Heart left ventricle (tissue), 16 donors: ENCODE data around the gene CACNA1C. TPM values are rescaled to one million over a fixed set of nuclear protein-coding genes. Genes with fewer than 3 reads are reported as not detected.
A peak's percentile ranks its signal among the peaks of the same experiment; 100 is the strongest.

ENCODE experiments used
- ATAC-seq, 4 donors: fragments of 200-7000 bp; cut with Tn5 transposase; one replicate each; pipeline ENCODE4 v1.9.1; 2020 to 2022; ENCODE audit warnings: moderate library complexity in 4 of 4, mild to moderate bottlenecking in 3 of 4, moderate number of reproducible peaks in 1 of 4
- DNase-seq, 5 donors: peaks; one replicate each; pipeline ENCODE4 v3.0.0-alpha.2; 2020
- H3K27ac ChIP-seq, 12 donors: fragments of 200-600 bp; sonication (generic) in 4 of 12; one replicate each; pipeline versions ENCODE4 v1.5.0 to v1.8.0; 2016 to 2022; ENCODE audit warnings: mild to moderate bottlenecking in 2 of 12
- H3K27me3 ChIP-seq, 9 donors: fragments of 200-600 bp; sonication (generic) in 2 of 9; one replicate each; pipeline versions ENCODE4 v1.5.1 to v1.8.0; 2016 to 2022; ENCODE audit warnings: mild to moderate bottlenecking in 3 of 9
- H3K36me3 ChIP-seq, 9 donors: fragments of 200-600 bp; sonication (generic) in 2 of 9; one replicate each; pipeline versions ENCODE4 v1.5.0 to v1.8.0; 2018 to 2022; ENCODE audit warnings: mild to moderate bottlenecking in 2 of 9
- H3K4me1 ChIP-seq, 12 donors: fragments of 200-600 bp; sonication (generic) in 4 of 12; one replicate each; pipeline versions ENCODE4 v1.5.0 to v1.8.0; 2016 to 2022; ENCODE audit warnings: mild to moderate bottlenecking in 3 of 12
- H3K4me3 ChIP-seq, 12 donors: fragments of 200-600 bp; sonication (generic) in 4 of 12; one replicate each; pipeline versions ENCODE4 v1.5.0 to v1.8.0; 2017 to 2022; ENCODE audit warnings: mild to moderate bottlenecking in 9 of 12, moderate library complexity in 4 of 12
- H3K9me3 ChIP-seq, 12 donors: fragments of 200-600 bp; sonication (generic) in 4 of 12; one replicate each; pipeline versions ENCODE4 v1.5.0 to v1.8.0; 2016 to 2022; ENCODE audit warnings: mild to moderate bottlenecking in 1 of 12
- POLR2A ChIP-seq, 2 donors: fragments of 450-650 bp; IDR thresholded peaks; one replicate each; pipeline ENCODE4 v1.6.1; 2017; ENCODE audit warnings: antibody characterized with exemption in 2 of 2, mild to moderate bottlenecking in 2 of 2, moderate library complexity in 2 of 2
- WGBS, 4 donors: extraction: QIAGEN DNeasy Blood & Tissue Kit in 2 of 4; methylation state at CpG; one replicate each; pipeline versions ENCODE4 v1.1.5 to v1.1.7; 2013 to 2018; 5-methylcytosine and 5-hydroxymethylcytosine counted together
- intact Hi-C, 10 donors: fragments of 100-400 bp; cut with DNase I; formaldehyde crosslinking; loops; one replicate each; pipeline versions ENCODE4 v1.11.1 to v1.14.2; 2022
- polyA plus RNA-seq, 2 donors: library from polyadenylated mRNA; stranded (reverse); fragments of 200-250 nt; gene quantifications; one replicate each; pipeline ENCODE4 v1.2.3, GENCODE V29; 2013
- total RNA-seq, 9 donors: library from RNA; depleted of rRNA in 2 of 9; stranded (reverse); fragments of >200 nt in 2 of 9; fragmentation: NEBNext Ultra II Directional in 3 of 9; extraction: Animal tissue kit (Norgen Biotek cat#: 25700) in 3 of 9; gene quantifications; one replicate each; pipeline versions ENCODE4 v1.1.0 to v1.2.4, GENCODE V29; 2016 to 2023
- TF ChIP-seq, protein P1 (sequence below), 12 donors: fragments of 200-600 bp; sonication (generic) in 4 of 12; IDR thresholded peaks; one replicate each; pipeline versions ENCODE4 v1.5.0 to v1.8.0; 2018 to 2022; ENCODE audit warnings: antibody characterized with exemption in 12 of 12, mild to moderate bottlenecking in 5 of 12
- donor health status: ischemic (EF 13 %, LVEDD 7.1; RV severe dilation, severe dysfunction).
- donor health status: healthy with polysubstance abuse.
- donor health status: DM: no; HTN: yes; CAD: no.
- donor health status: DM: no; HTN: no; CAD: no.
- donor health status: ischemic (EF 25% LVEDD 6.9; RV normal size, moderate dysfunction).
- donor health status: ischemic (EF 25% LVEDD 5.7; RV mildly dilated, moderate dysfunction).
- donor health status: healthy.
- donor health status: DM: yes; HTN: yes; CAD: no.
- donor health status: ischemic (EF 35%, LVEDD 5.7; RV mildly dilated, moderate dysfunction).
- donor health status: nonischemic (EF 11% LVEDD 7.7; RV severe dilation, severe dysfunction).
- donor health status: DM: yes; HTN: yes; CAD: no.
- donor health status: PGD.
- donor health status: ischemic (EF 29% LVEDD 5.4; RV normal size, mild dysfunction).
- donor health status: nonischemic (EF 23%, LVEDD 6.1; RV moderate dilation, normal function).

The CACNA1C gene
- total and polyA plus RNA-seq, 11 donors = 41.9 to 196 (median 164) TPM

- peaks cover 0 to 87% (median 36%) of the 10 kb centered on the region in 12 donors for H3K4me1 ChIP-seq
- H3K4me3 ChIP-seq = no peak overlapping the region
- H3K27me3 ChIP-seq = no peaks in the 10 kb centered on the region
- DNase-seq (no peak), ATAC-seq (no peak)
- intact Hi-C loops = no loop called here
- H3K9me3 ChIP-seq = no peaks in the 10 kb centered on the region
- no peak for TF ChIP-seq POLR2A (IDR thresholded peaks at IDR 0.05)
- TF ChIP-seq, protein P1, sequence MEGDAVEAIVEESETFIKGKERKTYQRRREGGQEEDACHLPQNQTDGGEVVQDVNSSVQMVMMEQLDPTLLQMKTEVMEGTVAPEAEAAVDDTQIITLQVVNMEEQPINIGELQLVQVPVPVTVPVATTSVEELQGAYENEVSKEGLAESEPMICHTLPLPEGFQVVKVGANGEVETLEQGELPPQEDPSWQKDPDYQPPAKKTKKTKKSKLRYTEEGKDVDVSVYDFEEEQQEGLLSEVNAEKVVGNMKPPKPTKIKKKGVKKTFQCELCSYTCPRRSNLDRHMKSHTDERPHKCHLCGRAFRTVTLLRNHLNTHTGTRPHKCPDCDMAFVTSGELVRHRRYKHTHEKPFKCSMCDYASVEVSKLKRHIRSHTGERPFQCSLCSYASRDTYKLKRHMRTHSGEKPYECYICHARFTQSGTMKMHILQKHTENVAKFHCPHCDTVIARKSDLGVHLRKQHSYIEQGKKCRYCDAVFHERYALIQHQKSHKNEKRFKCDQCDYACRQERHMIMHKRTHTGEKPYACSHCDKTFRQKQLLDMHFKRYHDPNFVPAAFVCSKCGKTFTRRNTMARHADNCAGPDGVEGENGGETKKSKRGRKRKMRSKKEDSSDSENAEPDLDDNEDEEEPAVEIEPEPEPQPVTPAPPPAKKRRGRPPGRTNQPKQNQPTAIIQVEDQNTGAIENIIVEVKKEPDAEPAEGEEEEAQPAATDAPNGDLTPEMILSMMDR (IDR thresholded peaks at IDR 0.05) = no peak
- H3K36me3 ChIP-seq = no peaks in the 10 kb centered on the region
- H3K27ac ChIP-seq = peak overlapping the region in 3 of 12 donors; percentile 17 to 47 (median 39)
Observed at GRCh38 chr12:2228535-2228934, 175.7 kb downstream of the CACNA1C start.

DNA sequence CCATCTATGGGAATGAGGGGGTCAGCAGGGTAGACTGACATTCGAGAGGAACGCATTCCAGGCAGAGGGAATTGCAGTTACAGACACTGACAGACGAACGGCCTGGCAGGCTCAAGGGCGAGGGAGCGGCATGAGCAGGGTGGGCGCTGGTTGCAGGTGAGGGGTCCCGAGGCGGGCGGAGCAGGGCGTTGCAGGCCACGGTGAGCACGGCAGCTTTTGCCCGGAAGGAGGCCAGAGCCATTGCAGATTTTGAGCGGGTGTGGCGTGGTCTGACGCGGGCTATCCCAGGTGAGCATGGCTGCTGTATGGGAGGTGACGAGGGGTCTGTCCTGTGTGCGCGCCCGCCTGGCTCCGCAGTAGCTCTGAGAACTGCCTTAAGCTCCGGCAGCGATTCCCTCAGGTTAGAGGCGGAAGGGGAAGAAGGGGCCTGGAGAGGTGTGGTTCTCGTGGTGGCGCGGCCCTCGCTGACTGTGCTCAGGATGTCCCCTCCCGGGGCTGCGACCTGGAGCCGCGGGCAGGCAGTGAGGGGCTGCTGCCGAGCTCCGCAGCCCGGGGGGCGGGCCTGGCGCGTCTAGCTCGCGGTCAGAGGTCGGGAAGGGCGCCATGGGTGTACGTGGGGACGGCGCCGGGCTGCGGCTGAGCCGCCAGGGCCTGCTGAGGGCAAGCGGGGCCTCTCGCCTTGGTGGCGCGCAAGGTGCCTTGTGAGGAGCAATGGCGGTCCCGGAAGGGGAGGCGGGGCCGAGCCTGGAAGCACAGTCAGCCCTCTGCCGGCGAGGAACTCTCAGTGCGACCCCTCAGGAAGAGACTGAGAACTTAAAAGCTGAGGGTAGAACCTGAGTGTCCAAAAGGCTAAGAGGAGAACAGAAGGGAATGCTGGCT, 177.1 kb downstream of the CACNA1C start:
- TF ChIP-seq, protein P1 (IDR thresholded peaks at IDR 0.05) = peak in 3 of 12 donors; percentile 9 to 18 (median 11)
- TF ChIP-seq POLR2A (IDR thresholded peaks at IDR 0.05) = no peak
- ATAC-seq = peak in 1 of 4 donors; percentile 38
- no peaks in the 10 kb centered on the region for H3K9me3 ChIP-seq
- peaks cover 0 to 88% (median 36%) of the 10 kb centered on the region in 12 donors for H3K4me1 ChIP-seq
- no peak for DNase-seq
- intact Hi-C loops = no loop called here
- no peaks in the 10 kb centered on the region for H3K27me3 ChIP-seq
- no peaks in the 10 kb centered on the region for H3K36me3 ChIP-seq
- WGBS, 4 donors = 66 to 74% (median 71%) methylated on average over 43 to 61 of the region's 61 CpGs
- peak overlapping the region in 4 of 12 donors; percentile 39 to 54 (median 48) for H3K27ac ChIP-seq
- peak overlapping the region in 3 of 12 donors; percentile 24 to 32 (median 26) for H3K4me3 ChIP-seq

- intact Hi-C loops = no loop called here
- peak overlapping the region in 2 of 12 donors; percentile 7 to 29 for H3K4me3 ChIP-seq
- peaks cover 0 to 86% (median 34%) of the 10 kb centered on the region in 12 donors for H3K4me1 ChIP-seq
- no peak for TF ChIP-seq POLR2A (IDR thresholded peaks at IDR 0.05)
- TF ChIP-seq, protein P1 (IDR thresholded peaks at IDR 0.05) = no peak
- WGBS, 4 donors = 75 to 84% (median 80%) methylated on average over 7 of the region's 7 CpGs
- no peaks in the 10 kb centered on the region for H3K27me3 ChIP-seq
- peak overlapping the region in 7 of 12 donors; percentile 18 to 50 (median 30) for H3K27ac ChIP-seq
- ATAC-seq = peak in 2 of 4 donors; percentile 15
- no peak for DNase-seq
- H3K9me3 ChIP-seq = no peaks in the 10 kb centered on the region
- no peaks in the 10 kb centered on the region for H3K36me3 ChIP-seq
Observed at GRCh38 chr12:2231011-2231595, 178.3 kb downstream of the CACNA1C start.

- H3K27me3 ChIP-seq = no peaks in the 10 kb centered on the region
- H3K27ac ChIP-seq = peak overlapping the region in 6 of 12 donors; percentile 4 to 50 (median 31)
Observed at GRCh38 chr12:2231956-2232355, 179.2 kb downstream of the CACNA1C start.

More at GRCh38 chr12:2231956-2232355, 179.2 kb downstream of the CACNA1C start:
- intact Hi-C loops = no loop called here
- 49 to 65% (median 61%) methylated on average over 3 of the region's 3 CpGs for WGBS, 4 donors
- H3K36me3 ChIP-seq = no peaks in the 10 kb centered on the region
- DNase-seq = no peak
- H3K4me1 ChIP-seq = peaks cover 0 to 85% (median 29%) of the 10 kb centered on the region in 12 donors
- no peaks in the 10 kb centered on the region for H3K9me3 ChIP-seq
- TF ChIP-seq, protein P1 (IDR thresholded peaks at IDR 0.05) = no peak
- TF ChIP-seq POLR2A (IDR thresholded peaks at IDR 0.05) = no peak
- ATAC-seq = no peak
- no peak overlapping the region for H3K4me3 ChIP-seq
